Measurements from ENCODE around the gene TINCR.

DNA sequence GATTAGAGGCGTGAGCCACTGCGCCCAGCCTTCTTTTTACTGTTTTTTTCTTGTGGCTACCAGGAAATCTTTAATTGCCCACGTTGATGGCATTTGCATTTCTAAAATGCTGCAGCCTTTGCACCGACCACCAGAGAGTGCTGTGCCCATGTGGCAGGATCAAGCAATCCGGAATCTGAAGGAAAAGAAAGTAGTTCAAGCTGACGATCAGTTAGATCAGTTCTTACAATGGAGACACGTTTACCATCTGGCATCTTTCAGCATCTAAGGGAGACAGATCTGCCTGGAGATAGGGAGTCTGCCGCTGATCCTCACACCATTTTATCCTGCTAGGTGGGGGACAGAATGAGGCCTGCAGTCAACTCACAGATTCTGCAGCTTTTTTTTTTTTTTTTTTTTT, 19.9 kb downstream of the TINCR start:
- TF ChIP-seq, protein P1, sequence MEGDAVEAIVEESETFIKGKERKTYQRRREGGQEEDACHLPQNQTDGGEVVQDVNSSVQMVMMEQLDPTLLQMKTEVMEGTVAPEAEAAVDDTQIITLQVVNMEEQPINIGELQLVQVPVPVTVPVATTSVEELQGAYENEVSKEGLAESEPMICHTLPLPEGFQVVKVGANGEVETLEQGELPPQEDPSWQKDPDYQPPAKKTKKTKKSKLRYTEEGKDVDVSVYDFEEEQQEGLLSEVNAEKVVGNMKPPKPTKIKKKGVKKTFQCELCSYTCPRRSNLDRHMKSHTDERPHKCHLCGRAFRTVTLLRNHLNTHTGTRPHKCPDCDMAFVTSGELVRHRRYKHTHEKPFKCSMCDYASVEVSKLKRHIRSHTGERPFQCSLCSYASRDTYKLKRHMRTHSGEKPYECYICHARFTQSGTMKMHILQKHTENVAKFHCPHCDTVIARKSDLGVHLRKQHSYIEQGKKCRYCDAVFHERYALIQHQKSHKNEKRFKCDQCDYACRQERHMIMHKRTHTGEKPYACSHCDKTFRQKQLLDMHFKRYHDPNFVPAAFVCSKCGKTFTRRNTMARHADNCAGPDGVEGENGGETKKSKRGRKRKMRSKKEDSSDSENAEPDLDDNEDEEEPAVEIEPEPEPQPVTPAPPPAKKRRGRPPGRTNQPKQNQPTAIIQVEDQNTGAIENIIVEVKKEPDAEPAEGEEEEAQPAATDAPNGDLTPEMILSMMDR (conservative IDR thresholded peaks at IDR 0.05 in 1 of 2, IDR thresholded peaks at IDR 0.05 in 1 of 2; ENCODE audit: extremely low read depth in 1 of 2, insufficient read depth in 1 of 2, low read depth in 1 of 2, low read length in 2 of 2): peak; percentile 81 to 87
- no peak for TF ChIP-seq EZH2 (IDR thresholded peaks at IDR 0.05; ENCODE audit: borderline replicate concordance, low read length)
